T-helper 17 cell (primary cell): ENCODE results near the gene C1QTNF1. TPM values are rescaled to one million over a fixed set of nuclear protein-coding genes. Genes with fewer than 3 reads are reported as not detected.
A peak's percentile ranks its signal among the peaks of the same experiment; 100 is the strongest.
"Not testable (repeated sequence)": the region's sequence is repeated elsewhere in the genome, so short reads cannot be mapped to it uniquely, and the experiment has no call there.

Experiments
- ATAC-seq: fragments of 150-1000 bp; cut with Tn5 transposase; 2 replicates; pipeline ENCODE4 v1.10.0; 2021; ENCODE audit warnings: mild to moderate bottlenecking, moderate library complexity
- DNase-seq, 3 donors: peaks; one replicate each; pipeline versions ENCODE4 v3.0.0 to v3.0.0-alpha.2; 2020 to 2021
- H3K9me3 ChIP-seq: one replicate; pipeline ENCODE4 v1.7.0; 2013; ENCODE audit warnings: low read length, mild to moderate bottlenecking; ENCODE audit not compliant: control insufficient read depth, poor library complexity, severe bottlenecking
- H3K27ac Mint-ChIP-seq: one replicate; pipeline ENCODE4 v1.8.0; 2022; ENCODE audit warnings: mild to moderate bottlenecking, moderate library complexity, mixed read lengths
- H3K27me3 Mint-ChIP-seq: one replicate; pipeline ENCODE4 v1.8.0; 2022; ENCODE audit warnings: mixed read lengths
- H3K36me3 Mint-ChIP-seq: one replicate; pipeline ENCODE4 v1.8.0; 2022; ENCODE audit warnings: low read depth, mixed read lengths
- H3K4me1 Mint-ChIP-seq: one replicate; pipeline ENCODE4 v1.8.0; 2022; ENCODE audit warnings: mild to moderate bottlenecking, mixed read lengths
- H3K4me3 Mint-ChIP-seq: one replicate; pipeline ENCODE4 v1.8.0; 2022; ENCODE audit warnings: mild to moderate bottlenecking, moderate library complexity, mixed read lengths
- total RNA-seq, 4 donors: library from RNA in 2 of 4; stranded (reverse) in 2 of 4; gene quantifications; one replicate each; pipeline ENCODE4 v1.2.3 and lab custom pipeline; 2022 to 2026

Gene C1QTNF1
- total RNA-seq, 2 donors from 2014 or later = 0.13 TPM; not detected in 1

DNA sequence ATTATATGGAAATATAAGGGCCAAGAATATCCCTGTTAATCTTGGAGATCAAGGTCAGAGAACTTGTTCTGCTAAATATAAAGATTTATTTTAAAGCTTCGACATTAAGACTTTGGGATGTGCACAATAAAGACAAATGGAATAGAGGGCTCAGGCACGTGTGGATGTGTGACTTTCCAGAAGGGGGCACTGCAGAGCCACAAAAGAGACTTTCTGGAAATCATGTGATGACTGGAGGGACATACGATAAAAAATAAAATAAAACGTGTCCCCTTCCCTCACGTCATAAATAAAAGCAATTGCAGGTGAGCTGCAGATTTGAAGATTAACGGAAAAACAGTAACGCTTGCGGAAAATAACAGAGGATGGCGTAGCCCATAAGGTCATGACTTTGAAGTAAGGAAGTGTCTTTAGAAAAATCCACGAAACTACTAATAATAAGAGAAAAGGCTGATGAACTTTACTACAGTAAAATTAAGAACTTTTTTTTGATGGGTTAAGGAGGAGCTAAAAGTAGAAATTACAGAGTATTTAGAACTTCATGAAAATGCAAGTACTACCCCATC lies 41.2 kb downstream of the C1QTNF1 start:
- peak in 2 of 3 donors; percentile 30 to 46 for DNase-seq
- Mint-ChIP-seq H3K27ac (peak overlapping the region; percentile 14), H3K4me3 (no peak overlapping the region), H3K4me1 (peaks cover 14% of the 10 kb centered on the region), H3K27me3 (peaks cover 4% of the 10 kb centered on the region), H3K36me3 (no peaks in the 10 kb centered on the region)
- ATAC-seq = peak; percentile 77
- no peaks in the 10 kb centered on the region for H3K9me3 ChIP-seq

DNA sequence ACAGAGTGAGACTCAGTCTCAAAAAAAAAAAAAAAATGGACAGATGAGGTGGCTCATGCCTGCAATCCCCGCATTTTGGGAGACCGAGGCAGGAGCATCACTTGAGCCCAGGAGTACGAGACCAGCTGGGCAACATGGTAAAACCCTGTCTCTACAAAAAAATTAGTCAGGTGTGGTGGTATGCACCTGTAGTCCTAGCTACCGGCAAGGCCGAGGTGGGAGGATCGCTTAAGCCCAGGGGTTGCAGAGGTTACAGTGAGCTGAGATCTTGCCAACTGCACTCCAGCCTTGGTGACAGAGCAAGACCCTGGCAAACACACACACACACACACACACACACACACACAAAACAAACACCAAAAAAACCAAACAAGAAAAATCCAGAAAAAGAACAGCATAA lies 43.0 kb downstream of the C1QTNF1 start:
- Mint-ChIP-seq H3K27ac (no peak overlapping the region), H3K4me3 (no peak overlapping the region), H3K4me1 (peaks cover 13% of the 10 kb centered on the region), H3K36me3 (no peaks in the 10 kb centered on the region), H3K27me3 (peaks cover 4% of the 10 kb centered on the region)
- no peak for DNase-seq
- no peaks in the 10 kb centered on the region for H3K9me3 ChIP-seq
- no peak for ATAC-seq

GRCh38 chr17:79070266-79070880 lies 46.4 kb downstream of the C1QTNF1 start:
- Mint-ChIP-seq H3K27me3 (peaks cover 1% of the 10 kb centered on the region), H3K4me3 (no peak overlapping the region), H3K27ac (no peak overlapping the region), H3K4me1 (peaks cover 10% of the 10 kb centered on the region), H3K36me3 (no peaks in the 10 kb centered on the region)
- DNase-seq (no peak), ATAC-seq (no peak)
- H3K9me3 ChIP-seq = no peaks in the 10 kb centered on the region

DNA sequence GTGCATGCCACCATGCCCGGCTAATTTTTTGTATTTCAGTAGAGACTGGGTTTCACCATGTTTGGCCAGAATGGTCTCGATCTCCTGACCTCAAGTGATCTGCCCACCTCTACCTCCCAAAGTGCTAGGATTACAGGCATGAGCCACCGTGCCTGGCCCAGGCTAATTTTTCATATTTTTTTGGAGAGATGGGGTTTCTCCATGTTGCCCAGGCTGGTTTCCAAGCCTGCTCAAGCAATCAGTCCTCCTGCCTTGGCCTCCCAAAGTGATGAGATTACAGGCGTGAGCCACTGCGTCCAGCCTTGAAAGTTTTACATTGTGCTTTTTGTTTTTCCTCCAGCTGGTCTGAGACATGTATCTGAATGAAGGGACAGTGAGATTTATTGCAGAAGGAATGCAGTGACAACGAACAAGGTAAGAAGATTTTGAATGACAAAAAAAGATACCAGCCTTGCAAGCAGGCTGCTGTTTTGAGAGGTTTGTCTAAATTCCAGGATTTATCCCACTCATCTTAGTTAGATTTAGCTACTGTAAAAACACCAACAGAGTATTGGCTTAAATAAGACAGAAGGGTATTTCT lies 47.3 kb downstream of the C1QTNF1 start:
- H3K27ac Mint-ChIP-seq = no peak overlapping the region
- H3K4me1 Mint-ChIP-seq = peaks cover 14% of the 10 kb centered on the region
- ATAC-seq (no peak), DNase-seq (no peak)
- H3K27me3 Mint-ChIP-seq = no peaks in the 10 kb centered on the region
- no peaks in the 10 kb centered on the region for H3K9me3 ChIP-seq
- no peaks in the 10 kb centered on the region for H3K36me3 Mint-ChIP-seq
- no peak overlapping the region for H3K4me3 Mint-ChIP-seq

DNA sequence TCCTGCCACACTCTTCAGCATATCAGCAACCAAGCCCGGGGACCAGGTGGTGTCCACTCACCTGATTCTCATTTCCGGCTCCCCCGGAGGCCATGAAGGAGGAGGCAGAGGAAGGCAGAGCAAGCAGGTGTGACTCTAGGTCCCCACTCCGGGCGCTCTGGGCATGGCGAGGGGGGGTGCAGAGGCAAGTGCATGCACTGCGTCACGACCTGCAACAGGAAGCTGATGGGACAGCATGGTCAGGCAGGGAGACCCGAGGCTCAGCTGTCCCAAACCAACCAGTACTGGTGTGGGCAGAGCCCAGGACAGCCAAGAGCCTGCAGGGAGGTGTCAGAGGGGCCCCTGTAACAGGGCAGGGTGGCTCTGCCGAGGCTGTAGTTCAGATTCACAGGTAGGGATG lies 48.6 kb downstream of the C1QTNF1 start:
- no peaks in the 10 kb centered on the region for H3K27me3 Mint-ChIP-seq
- no peak overlapping the region for H3K27ac Mint-ChIP-seq
- no peak for ATAC-seq
- H3K36me3 Mint-ChIP-seq = no peaks in the 10 kb centered on the region
- DNase-seq = no peak
- H3K9me3 ChIP-seq = no peaks in the 10 kb centered on the region
- H3K4me1 Mint-ChIP-seq = peaks cover 10% of the 10 kb centered on the region
- H3K4me3 Mint-ChIP-seq = peak overlapping the region; percentile 47

DNA sequence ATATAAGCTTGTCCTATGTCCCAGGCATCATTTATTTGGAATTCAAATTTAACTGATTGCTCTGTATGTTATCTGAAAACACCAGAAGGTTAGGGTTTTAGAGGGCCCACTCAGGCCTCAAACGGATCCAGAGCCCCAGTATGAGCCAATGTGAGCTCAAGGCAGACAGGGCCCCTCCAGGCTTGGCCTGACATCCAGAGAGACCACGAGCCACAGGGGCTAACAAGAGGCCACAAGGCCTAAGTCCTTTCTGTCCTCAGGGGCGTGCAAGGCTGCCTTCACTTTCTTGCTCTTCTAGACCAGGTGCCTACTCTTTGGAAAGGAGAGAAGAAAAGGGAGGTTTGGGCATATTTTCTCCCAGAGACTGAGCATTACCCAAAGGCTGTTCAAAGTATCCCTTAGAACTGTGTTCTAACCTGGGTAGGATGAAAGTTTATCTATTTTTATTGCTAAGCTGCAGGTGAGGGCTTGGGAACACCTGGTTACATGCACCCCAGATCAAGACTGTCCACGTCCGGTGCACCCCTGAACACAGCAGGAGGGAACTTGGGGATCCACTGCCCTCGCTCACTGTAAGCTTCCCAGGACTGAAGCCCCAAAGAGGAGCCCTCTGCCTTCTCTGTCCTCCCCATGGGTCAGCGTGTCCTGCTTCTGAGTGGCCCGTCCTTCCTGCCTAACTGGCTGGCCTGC lies 49.2 kb downstream of the C1QTNF1 start:
- H3K36me3 Mint-ChIP-seq = no peaks in the 10 kb centered on the region
- H3K4me3 Mint-ChIP-seq = no peak overlapping the region
- peaks cover 9% of the 10 kb centered on the region for H3K4me1 Mint-ChIP-seq
- no peak for ATAC-seq
- DNase-seq = no peak
- H3K27me3 Mint-ChIP-seq = no peaks in the 10 kb centered on the region
- peak overlapping the region; percentile 75 for H3K27ac Mint-ChIP-seq
- H3K9me3 ChIP-seq = no peaks in the 10 kb centered on the region

DNA sequence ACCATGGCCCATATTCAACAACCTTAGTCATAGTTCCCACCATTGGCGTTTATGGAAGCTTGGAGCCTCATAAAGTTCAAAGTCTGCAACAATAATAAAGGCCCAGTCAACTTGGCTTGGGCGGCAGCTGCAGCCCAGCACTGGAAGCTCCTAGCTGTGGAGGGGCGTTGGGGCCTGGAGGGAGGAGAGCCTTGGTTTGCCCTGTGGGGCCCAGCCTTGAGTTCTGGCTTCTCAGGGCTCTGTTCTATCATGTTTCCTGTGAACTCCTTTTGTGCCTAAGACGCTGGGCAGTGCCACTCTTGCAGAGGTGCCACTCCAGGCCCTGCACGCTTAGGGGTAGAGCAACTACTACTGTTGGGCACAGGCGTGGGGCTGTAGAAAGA lies 49.7 kb downstream of the C1QTNF1 start:
- peaks cover 9% of the 10 kb centered on the region for H3K4me1 Mint-ChIP-seq
- H3K27ac Mint-ChIP-seq = peak overlapping the region; percentile 75
- DNase-seq = no peak

DNA sequence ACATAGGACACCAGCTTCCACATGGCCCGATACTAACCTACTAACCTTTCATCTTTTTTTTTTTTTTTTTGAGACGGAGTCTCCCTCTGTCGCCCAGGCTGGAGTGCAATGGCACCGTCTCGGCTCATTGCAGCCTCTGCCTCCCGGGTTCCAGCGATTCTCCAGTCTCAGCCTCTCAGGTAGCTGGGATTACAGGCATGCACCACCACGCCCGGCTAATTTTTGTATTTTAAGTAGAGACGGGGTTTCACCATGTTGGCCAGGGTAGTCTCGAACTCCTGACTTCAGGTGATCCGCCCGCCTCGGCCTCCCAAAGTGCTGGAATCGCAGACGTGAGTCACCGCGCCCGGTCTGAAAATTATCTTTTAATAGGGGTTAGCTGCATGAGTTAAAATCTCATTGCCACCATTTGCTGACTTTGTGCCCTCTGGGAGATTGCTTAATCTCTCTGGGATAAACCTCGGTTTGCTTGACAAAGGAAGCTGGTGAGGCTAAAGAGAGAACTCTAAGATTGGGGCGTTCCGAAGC lies 50.2 kb downstream of the C1QTNF1 start:
- ATAC-seq, DNase-seq, H3K4me1 Mint-ChIP-seq, H3K36me3 Mint-ChIP-seq, H3K27me3 Mint-ChIP-seq, H3K9me3 ChIP-seq: not testable (repeated sequence)
- peak overlapping the region; percentile 82 for H3K4me3 Mint-ChIP-seq
- H3K27ac Mint-ChIP-seq = peak overlapping the region; percentile 75

More for the DNA sequence above, 49.7 kb downstream of the C1QTNF1 start:
- Mint-ChIP-seq H3K36me3 (no peaks in the 10 kb centered on the region), H3K27me3 (no peaks in the 10 kb centered on the region), H3K4me3 (no peak overlapping the region)
- no peaks in the 10 kb centered on the region for H3K9me3 ChIP-seq
- no peak for ATAC-seq

DNA sequence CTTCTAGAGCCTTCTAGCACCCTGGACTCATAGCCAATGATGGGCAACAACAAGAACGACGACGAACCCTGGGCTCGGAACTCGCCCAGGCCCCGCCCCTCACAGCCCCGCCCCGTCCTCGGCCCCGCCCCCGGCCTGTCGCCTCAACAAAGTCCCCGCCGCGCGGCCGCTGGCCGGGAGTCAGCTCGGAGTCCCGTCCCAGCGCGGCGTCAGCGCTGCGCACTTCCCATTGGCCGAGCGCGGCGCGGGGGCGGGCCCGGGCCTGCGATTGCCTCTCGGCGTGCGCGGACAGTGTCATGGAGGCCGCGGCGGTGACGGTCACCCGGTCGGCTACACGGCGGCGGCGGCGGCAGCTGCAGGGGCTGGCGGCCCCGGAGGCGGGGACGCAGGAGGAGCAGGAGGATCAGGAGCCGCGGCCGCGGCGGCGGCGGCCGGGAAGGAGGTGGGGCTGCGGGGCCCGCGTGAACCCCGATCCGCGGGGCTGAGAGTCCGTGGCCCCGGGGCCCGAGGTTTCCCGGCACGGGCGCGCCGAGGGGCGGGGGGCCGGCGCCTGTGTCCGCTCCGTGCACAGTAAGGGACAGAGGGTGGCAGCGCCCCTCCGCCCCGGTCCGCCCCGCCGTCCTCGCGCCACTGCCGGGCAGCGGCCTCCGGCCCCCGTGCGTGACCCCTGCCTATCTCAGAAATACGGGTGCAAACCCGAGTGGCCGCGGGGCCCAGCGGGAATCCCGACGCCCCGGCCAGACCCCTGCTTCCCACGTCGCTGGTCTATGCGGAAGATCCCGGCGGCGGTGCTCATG lies 50.9 kb downstream of the C1QTNF1 start, which contains the start of gene ENGASE:
ENGASE (plus strand) TSS at position 176 of the 797 bp plus-strand sequence; CDS start at position 297, 121 bp downstream.
- peak; percentile 97 for ATAC-seq
- H3K9me3 ChIP-seq = no peaks in the 10 kb centered on the region
- H3K27ac Mint-ChIP-seq = peak within 1 kb of the TSS; percentile 86
- no peaks in the 10 kb centered on the region for H3K27me3 Mint-ChIP-seq
- peaks cover 9% of the 10 kb centered on the region for H3K4me1 Mint-ChIP-seq
- H3K36me3 Mint-ChIP-seq = no peaks in the 10 kb centered on the region
- DNase-seq = peak; percentile 87 to 95 (median 91)
- H3K4me3 Mint-ChIP-seq = peak within 1 kb of the TSS; percentile 91

DNA sequence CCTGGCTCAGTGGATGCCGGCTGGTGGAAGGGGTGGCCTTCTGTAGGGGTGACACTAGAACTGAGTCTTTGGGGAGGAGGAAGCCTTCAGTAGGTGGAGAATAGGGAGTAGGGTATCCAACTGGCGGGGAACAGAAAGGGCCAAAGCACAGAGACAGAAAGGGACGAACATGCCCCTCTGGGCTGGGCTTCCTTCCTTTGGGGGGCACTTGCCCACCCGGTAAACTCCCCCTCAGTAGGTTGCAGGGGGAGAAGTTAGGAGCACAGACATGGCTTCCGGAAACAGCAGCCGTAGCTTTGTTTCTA lies 51.4 kb downstream of the C1QTNF1 start:
- DNase-seq (no peak), ATAC-seq (peak; percentile 23)
- Mint-ChIP-seq H3K27ac (peak overlapping the region; percentile 86), H3K4me1 (peaks cover 9% of the 10 kb centered on the region), H3K27me3 (no peaks in the 10 kb centered on the region), H3K4me3 (peak overlapping the region; percentile 91), H3K36me3 (peaks cover 2% of the 10 kb centered on the region)
- H3K9me3 ChIP-seq = no peaks in the 10 kb centered on the region

GRCh38 chr17:79075861-79076406 lies 52.0 kb downstream of the C1QTNF1 start:
- no peak for ATAC-seq
- no peak for DNase-seq

DNA sequence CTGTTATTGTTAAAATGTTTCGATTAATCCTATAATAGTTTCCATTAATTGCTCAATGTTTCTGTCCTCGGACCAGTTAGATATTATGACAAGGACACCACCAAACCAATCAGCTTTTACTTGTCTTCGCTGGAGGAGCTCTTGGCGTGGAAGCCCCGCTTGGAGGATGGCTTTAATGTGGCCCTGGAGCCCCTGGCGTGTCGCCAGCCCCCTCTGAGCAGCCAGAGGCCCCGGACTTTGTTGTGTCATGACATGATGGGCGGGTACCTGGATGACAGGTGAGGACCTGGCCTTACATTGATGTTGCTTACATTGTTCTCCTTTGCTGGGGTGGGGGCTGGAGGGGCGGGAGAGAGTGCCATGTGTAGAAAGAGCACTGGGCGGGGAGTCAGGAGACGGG lies 53.6 kb downstream of the C1QTNF1 start:
- H3K4me3 Mint-ChIP-seq = no peak overlapping the region
- no peak for ATAC-seq
- DNase-seq = no peak
- peaks cover 5% of the 10 kb centered on the region for H3K36me3 Mint-ChIP-seq
- H3K9me3 ChIP-seq = no peaks in the 10 kb centered on the region
- peaks cover 12% of the 10 kb centered on the region for H3K4me1 Mint-ChIP-seq
- no peak overlapping the region for H3K27ac Mint-ChIP-seq
- H3K27me3 Mint-ChIP-seq = no peaks in the 10 kb centered on the region

More at GRCh38 chr17:79075861-79076406, 52.0 kb downstream of the C1QTNF1 start:
- peaks cover 9% of the 10 kb centered on the region for H3K4me1 Mint-ChIP-seq
- peak overlapping the region; percentile 86 for H3K27ac Mint-ChIP-seq
- H3K27me3 Mint-ChIP-seq = no peaks in the 10 kb centered on the region
- no peaks in the 10 kb centered on the region for H3K9me3 ChIP-seq
- peak overlapping the region; percentile 91 for H3K4me3 Mint-ChIP-seq
- peaks cover 4% of the 10 kb centered on the region for H3K36me3 Mint-ChIP-seq
